ENCODE data around the gene TBC1D3B.

Gene TBC1D3B

DNA sequence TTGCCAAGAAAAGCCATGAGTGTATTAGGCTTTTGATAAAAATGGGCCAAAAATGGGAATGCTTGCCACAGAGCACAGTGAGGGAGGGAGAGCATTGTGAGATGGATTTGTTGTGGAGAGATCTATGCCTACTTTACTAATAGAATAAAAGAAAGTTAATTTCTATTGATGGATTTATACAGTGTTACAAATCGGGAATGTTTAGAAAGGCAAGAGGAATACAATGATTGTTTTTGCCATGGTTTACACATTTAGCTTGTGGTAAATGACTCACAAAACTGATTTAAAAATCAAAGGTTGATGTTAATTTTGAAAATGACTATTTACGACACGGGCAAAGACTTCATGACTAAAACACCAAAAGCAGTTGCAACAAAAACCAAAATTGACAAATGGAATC, 56.2 kb downstream of the TBC1D3B start:
- H3K36me3 ChIP-seq (ENCODE audit: control insufficient read depth, insufficient read depth, low read length, severe bottlenecking) = no peaks in the 10 kb centered on the region
- H3K4me1 ChIP-seq (ENCODE audit: control insufficient read depth, insufficient read depth, low read length) = no peaks in the 10 kb centered on the region
- no peak overlapping the region for H3K9ac ChIP-seq (ENCODE audit: low read length)
- peaks cover 6% of the 10 kb centered on the region for H3K9me3 ChIP-seq (ENCODE audit: control insufficient read depth, low read length)
- no peak overlapping the region for H3K4me3 ChIP-seq (ENCODE audit: low read length)
- H3K27me3 ChIP-seq (replicated peaks; ENCODE audit: control insufficient read depth, insufficient read depth, low read length) = peaks cover 19% of the 10 kb centered on the region
- no peak for DNase-seq (ENCODE audit: low read depth)

DNA sequence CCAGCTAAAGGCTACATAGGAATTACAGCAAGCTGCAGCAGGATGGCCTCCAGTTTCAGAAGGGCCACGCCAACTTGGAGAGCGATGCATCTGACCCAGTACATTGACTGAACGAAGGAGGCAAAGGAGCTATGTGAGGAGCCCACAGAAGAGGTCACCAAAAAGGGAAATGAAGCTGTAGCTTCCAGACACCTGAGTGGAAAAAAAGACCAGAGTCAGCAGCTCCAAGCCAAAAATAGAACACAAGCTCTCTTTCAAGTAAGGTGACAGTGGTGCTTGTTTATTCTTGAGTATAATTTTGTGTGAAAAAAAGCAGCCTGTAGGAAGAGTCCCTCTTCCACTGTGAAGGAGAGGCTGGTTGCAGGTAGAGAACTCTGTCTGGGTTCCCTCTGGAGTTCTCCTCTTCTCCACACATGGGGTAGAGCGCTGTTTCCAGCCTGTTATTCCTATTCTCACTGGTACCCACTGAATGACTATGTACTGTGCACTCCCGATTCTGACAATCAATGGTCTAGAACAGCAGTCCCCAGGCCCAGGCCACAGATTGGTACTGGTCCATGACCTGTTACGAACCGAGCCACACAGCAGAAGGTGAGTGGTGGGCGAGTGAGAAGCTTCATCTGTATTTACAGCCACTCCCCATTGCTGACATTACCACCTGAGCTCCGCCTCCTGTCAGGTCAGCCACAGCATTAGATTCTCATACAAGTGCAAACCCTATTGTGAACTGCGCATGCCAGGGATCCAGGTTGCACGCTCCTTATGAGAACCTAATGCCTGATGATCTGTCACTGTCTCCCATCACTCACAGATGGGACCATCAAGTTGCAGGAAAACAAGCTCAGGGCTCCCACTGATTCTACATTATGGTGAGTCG, 57.7 kb downstream of the TBC1D3B start:
- peaks cover 3% of the 10 kb centered on the region for H3K9me3 ChIP-seq (ENCODE audit: control insufficient read depth, low read length)
- H3K9ac ChIP-seq (ENCODE audit: low read length) = no peak overlapping the region
- DNase-seq (ENCODE audit: low read depth) = no peak
- H3K36me3 ChIP-seq (ENCODE audit: control insufficient read depth, insufficient read depth, low read length, severe bottlenecking) = no peaks in the 10 kb centered on the region
- H3K4me3 ChIP-seq (ENCODE audit: low read length) = no peak overlapping the region
- H3K4me1 ChIP-seq (ENCODE audit: control insufficient read depth, insufficient read depth, low read length) = no peaks in the 10 kb centered on the region
- H3K27me3 ChIP-seq (replicated peaks; ENCODE audit: control insufficient read depth, insufficient read depth, low read length) = peaks cover 18% of the 10 kb centered on the region

DNA sequence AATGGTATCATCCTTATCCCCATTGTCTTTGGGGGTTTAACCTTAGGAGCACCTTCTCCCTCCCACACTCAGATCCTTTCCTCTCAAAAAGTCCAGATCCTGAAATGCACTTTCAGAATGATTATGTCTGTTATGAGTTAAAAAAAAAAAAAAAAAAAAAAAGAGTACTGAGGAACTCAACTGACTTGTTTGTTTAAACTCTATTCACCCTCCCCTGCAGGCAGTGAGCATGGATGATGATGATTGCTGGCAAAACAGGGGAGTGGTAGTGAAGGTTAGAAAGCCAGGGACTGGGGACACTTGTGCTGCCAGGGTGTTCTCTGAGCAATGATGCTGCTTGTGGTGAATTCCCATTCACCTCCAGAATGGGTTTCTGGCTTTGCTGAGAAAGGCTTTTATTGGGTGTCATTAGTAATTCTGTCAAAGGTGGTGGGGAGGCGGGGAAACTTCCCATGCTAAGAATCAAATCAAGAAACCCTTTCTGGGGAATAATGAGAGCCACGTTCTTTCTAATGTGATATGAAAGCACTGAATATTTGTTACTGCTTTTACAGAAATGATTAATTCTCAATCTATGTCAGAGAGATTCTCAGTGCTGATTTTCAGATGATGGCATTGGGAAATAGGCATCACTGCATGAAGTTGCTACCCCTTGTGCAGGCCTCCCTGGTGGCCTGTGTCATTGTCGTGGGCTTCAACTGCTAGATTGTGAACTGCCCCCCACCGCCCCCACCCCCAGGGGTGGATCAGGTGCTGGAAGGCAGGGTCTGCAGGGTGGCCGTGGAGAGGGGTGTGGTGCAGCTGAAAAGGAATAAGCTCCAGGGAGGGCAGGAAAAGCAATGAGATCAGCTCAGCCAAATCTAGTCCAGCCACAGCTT, 58.7 kb downstream of the TBC1D3B start:
- H3K4me3 ChIP-seq (ENCODE audit: low read length) = no peak overlapping the region
- no peaks in the 10 kb centered on the region for H3K4me1 ChIP-seq (ENCODE audit: control insufficient read depth, insufficient read depth, low read length)
- no peaks in the 10 kb centered on the region for H3K36me3 ChIP-seq (ENCODE audit: control insufficient read depth, insufficient read depth, low read length, severe bottlenecking)
- H3K9me3 ChIP-seq (ENCODE audit: control insufficient read depth, low read length) = peaks cover 5% of the 10 kb centered on the region
- H3K27me3 ChIP-seq (replicated peaks; ENCODE audit: control insufficient read depth, insufficient read depth, low read length) = peaks cover 13% of the 10 kb centered on the region
- DNase-seq (ENCODE audit: low read depth) = no peak
- H3K9ac ChIP-seq (ENCODE audit: low read length) = no peak overlapping the region

Data from adipocyte (in vitro differentiated cells).